Epithelial cell of umbilical artery (primary cell): Measurements from ENCODE around the gene LRRC10. TPM values are rescaled to one million over a fixed set of nuclear protein-coding genes. Genes with fewer than 3 reads are reported as not detected.

Experiments used
- total RNA-seq: library from RNA; depleted of rRNA; stranded (reverse); fragments of >200 nt; gene quantifications from 2 replicates; pipeline ENCODE4 v1.2.3, GENCODE V29; 2014

LRRC10 gene
- total RNA-seq = not detected in 2 replicates

DNA sequence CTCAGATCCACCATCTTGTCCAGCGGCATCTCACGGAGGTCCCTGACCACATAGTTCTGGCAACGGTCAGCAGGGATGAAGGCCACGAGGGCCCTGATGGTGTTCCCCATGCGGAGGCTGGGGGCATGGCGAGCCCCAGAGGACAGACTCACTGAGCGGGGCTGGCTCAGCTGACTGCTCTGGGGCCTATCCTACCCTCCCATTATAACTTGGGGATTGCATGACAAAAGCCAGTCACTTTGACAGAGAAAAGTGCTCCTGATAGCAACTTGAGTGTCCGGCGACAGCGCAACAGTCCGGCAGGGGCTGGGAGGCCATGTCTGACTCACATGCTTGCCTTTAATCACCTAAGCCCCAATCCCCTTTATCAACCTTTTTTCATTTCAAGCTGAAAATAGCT lies at the start of gene LRRC10:
TSS of gene LRRC10 (minus strand) at position 179 of the 400 bp plus-strand sequence. CDS start at position 110, 69 bp downstream.

GRCh38 chr12:69585189-69586062 lies 25.3 kb downstream of the LRRC10 start, which contains the start of gene CCT2:
CCT2 (plus strand) TSS chr12:69585459; CDS start chr12:69585522, 63 bp downstream.

Other genes with a start within 250 kb of the LRRC10 start
- 21.1 and 23.1 TPM in 2 replicates for gene FRS2, start 140.5 kb downstream of the LRRC10 start, total RNA-seq
- gene CCT2, start 25.4 kb downstream of the LRRC10 start, total RNA-seq = 380 and 434 TPM in 2 replicates
- gene BEST3, start 88.4 kb upstream of the LRRC10 start, total RNA-seq = not detected in 2 replicates
- 15.9 and 26.4 TPM in 2 replicates for gene RAB3IP, start 128.0 kb upstream of the LRRC10 start, total RNA-seq
- 0.15 TPM in 1 of 2 replicates, not detected in the other for gene MYRFL, start 214.3 kb upstream of the LRRC10 start, total RNA-seq